GM13976 (cell line): ENCODE measurements around the gene AUP1.

ENCODE experiments used
- DNase-seq: peaks from one replicate; pipeline ENCODE4 v3.0.0; 2012; ENCODE audit warnings: low spot score
- CTCF ChIP-seq: IDR thresholded peaks from 2 replicates; pipeline ENCODE4 v1.5.1; 2012; ENCODE audit warnings: borderline replicate concordance, mild to moderate bottlenecking; ENCODE audit not compliant: insufficient read depth; ENCODE audit errors: extremely low read depth, missing control alignments, control extremely low read depth
- in situ Hi-C: fragments of 300-500 bp; cut with MboI; formaldehyde crosslinking; loops from one replicate; pipeline ENCODE4 v1.12.0; 2022; ENCODE audit warnings: low sequenced_read_pairs, mixed read lengths, inconsistent platforms; ENCODE audit not compliant: unreplicated experiment

Gene AUP1

GRCh38 chr2:74538881-74539339 is 9.4 kb upstream of the AUP1 start:
- peak; percentile 60 for DNase-seq
- in situ Hi-C loops = loop anchor here (10.0 kb wide), 1 partner anchor 46 kb away; no protein-coding TSS in a partner anchor
- no peak for TF ChIP-seq CTCF

GRCh38 chr2:74537140-74537539 is 7.6 kb upstream of the AUP1 start:
- in situ Hi-C loops = loop anchor here (10.0 kb wide), 1 partner anchor 48 kb away; no protein-coding TSS in a partner anchor
- no peak for DNase-seq
- no peak for TF ChIP-seq CTCF

- TF ChIP-seq CTCF = no peak
- in situ Hi-C loops = loop anchor here (10.0 kb wide), 1 partner anchor 48 kb away; no protein-coding TSS in a partner anchor
- DNase-seq = no peak
These were observed 6.9 kb upstream of the AUP1 start for GRCh38 chr2:74536166-74536950.

- TF ChIP-seq CTCF = no peak
- DNase-seq = no peak
- in situ Hi-C loops = loop anchor here (10.0 kb wide), 1 partner anchor 49 kb away; no protein-coding TSS in a partner anchor
These were observed 6.0 kb upstream of the AUP1 start for GRCh38 chr2:74535440-74535965.

GRCh38 chr2:74534411-74534810 is 4.9 kb upstream of the AUP1 start:
- TF ChIP-seq CTCF = no peak
- in situ Hi-C loops = loop anchor here (10.0 kb wide), 1 partner anchor 50 kb away; no protein-coding TSS in a partner anchor
- no peak for DNase-seq

- in situ Hi-C loops = loop anchor here (10.0 kb wide), 1 partner anchor 51 kb away; no protein-coding TSS in a partner anchor
- DNase-seq = no peak
- no peak for TF ChIP-seq CTCF
These were observed 4.0 kb upstream of the AUP1 start for GRCh38 chr2:74533464-74533863.
